C4-2B (cell line): ENCODE results near the gene PRPS1.

Experiments used
- H3K27ac ChIP-seq: fragments of 450-650 bp; 2 replicates; pipeline ENCODE4 v1.5.1; 2017
- ZFX ChIP-seq: fragments of 450-650 bp; IDR thresholded peaks from 2 replicates; pipeline ENCODE4 v1.6.1; 2017
- TF ChIP-seq, protein P1 (sequence below): fragments of 450-650 bp; conservative IDR thresholded peaks from 2 replicates; pipeline ENCODE4 v1.5.1; 2017; ENCODE audit warnings: mild to moderate bottlenecking

Gene PRPS1

DNA sequence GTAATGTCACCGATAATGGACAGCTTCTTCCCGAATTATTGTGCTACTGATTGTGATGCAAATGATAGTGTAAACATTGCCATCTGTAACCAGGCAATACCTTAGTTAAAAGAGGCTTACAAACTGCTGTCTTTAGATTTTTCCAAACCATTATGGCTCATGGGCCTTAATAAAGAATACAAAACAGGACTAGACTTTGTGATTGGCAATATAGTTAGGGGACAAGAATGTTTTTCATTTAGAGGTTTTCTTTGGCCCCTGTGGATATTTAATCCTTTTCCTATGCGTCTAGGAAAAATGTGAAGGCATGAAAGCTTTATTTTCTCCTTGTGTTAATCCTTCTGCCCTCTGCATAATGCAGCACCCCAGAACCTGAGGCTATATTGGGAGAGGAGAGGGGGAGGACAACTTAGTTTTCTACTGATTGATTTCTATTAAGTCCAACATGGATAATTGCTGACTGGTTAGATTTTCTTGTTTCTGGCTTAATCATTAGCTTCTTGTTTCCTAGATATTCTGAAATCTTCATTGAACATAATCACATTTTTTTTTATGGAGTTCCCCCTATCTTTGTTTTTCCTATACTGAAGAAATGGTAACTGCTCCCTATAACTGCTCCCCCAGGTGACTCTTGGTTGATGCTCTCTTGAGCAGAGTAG lies 1.9 kb downstream of the PRPS1 start:
- no peak overlapping the region for H3K27ac ChIP-seq
- TF ChIP-seq, protein P1, sequence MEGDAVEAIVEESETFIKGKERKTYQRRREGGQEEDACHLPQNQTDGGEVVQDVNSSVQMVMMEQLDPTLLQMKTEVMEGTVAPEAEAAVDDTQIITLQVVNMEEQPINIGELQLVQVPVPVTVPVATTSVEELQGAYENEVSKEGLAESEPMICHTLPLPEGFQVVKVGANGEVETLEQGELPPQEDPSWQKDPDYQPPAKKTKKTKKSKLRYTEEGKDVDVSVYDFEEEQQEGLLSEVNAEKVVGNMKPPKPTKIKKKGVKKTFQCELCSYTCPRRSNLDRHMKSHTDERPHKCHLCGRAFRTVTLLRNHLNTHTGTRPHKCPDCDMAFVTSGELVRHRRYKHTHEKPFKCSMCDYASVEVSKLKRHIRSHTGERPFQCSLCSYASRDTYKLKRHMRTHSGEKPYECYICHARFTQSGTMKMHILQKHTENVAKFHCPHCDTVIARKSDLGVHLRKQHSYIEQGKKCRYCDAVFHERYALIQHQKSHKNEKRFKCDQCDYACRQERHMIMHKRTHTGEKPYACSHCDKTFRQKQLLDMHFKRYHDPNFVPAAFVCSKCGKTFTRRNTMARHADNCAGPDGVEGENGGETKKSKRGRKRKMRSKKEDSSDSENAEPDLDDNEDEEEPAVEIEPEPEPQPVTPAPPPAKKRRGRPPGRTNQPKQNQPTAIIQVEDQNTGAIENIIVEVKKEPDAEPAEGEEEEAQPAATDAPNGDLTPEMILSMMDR: no peak
- TF ChIP-seq ZFX: no peak

DNA sequence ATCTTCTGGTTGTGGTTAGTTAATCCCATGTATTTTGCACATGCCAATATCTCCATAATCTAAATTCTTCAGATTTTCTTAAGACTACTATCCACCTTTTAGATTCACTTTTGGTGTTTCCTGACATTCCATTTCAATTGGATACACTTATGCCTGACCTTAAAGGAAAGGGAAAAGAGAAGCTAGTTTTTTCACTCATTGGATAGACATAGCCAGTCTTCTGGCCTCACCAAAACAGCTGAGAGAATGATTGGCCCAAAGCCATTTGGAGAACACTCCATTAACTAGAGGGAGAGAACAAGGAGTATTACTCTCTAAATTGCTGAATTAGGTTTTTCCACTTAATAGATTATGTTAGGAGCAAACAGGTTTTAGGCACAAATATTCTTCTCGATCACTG lies 4.0 kb downstream of the PRPS1 start:
- no peak for TF ChIP-seq ZFX
- TF ChIP-seq, protein P1: no peak
- H3K27ac ChIP-seq: no peak overlapping the region

DNA sequence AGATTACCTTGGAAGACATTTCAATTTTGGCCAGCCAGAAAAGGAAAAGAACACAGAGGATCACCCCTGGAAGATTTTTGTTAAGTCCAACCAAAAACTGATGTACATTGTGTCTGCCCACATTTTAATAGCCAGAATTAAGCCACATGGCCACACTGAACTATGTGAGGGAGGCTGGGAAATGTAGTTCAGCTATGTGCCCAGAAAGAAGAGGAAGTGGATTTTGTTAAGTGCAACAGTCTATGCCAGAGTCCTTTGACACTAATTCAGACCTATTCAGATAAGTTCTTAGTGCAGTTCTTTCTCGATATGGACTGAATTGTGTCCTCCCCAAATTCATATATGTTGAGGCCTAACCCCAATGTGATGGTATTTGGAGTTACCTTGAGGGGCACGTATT lies 18.4 kb downstream of the PRPS1 start:
- TF ChIP-seq, protein P1: no peak
- no peak for TF ChIP-seq ZFX
- H3K27ac ChIP-seq: no peak overlapping the region

DNA sequence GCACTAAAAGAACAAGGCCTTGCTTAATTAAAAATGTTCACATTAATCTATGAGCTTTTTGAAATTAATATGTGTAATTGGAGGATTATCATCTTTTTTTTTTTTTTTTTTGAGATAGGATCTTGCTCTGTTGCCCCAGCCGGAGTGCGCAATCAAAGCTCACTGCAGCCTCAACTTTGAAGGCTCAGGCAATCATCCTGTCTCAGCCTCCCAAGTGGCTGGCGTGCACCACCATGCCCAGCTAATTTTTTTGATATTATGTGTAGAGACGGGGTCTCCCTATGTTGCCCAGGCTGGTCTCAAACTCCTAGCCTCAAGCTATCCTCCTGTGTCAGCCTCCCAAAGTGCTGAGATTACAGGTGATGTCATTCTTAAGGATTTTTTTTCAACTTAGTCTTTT lies 20.0 kb downstream of the PRPS1 start:
- H3K27ac ChIP-seq: no peak overlapping the region
- TF ChIP-seq ZFX: no peak
- TF ChIP-seq, protein P1: no peak

DNA sequence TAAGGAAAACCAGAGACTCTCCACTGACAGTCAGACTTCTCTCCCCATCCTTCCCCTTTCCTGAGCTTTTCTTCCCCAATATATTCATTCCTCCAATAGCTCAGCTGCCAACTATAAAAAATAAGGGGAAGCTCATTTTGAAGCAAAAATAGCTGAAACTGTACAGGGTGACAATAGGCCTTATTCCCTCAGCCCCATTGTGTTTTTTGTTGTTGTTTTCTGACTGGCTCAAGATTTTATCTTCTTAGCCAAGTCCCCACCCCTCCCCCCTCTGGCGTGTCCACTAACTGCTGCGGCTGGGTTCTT lies 26.2 kb downstream of the PRPS1 start:
- TF ChIP-seq, protein P1: no peak
- no peak for TF ChIP-seq ZFX

DNA sequence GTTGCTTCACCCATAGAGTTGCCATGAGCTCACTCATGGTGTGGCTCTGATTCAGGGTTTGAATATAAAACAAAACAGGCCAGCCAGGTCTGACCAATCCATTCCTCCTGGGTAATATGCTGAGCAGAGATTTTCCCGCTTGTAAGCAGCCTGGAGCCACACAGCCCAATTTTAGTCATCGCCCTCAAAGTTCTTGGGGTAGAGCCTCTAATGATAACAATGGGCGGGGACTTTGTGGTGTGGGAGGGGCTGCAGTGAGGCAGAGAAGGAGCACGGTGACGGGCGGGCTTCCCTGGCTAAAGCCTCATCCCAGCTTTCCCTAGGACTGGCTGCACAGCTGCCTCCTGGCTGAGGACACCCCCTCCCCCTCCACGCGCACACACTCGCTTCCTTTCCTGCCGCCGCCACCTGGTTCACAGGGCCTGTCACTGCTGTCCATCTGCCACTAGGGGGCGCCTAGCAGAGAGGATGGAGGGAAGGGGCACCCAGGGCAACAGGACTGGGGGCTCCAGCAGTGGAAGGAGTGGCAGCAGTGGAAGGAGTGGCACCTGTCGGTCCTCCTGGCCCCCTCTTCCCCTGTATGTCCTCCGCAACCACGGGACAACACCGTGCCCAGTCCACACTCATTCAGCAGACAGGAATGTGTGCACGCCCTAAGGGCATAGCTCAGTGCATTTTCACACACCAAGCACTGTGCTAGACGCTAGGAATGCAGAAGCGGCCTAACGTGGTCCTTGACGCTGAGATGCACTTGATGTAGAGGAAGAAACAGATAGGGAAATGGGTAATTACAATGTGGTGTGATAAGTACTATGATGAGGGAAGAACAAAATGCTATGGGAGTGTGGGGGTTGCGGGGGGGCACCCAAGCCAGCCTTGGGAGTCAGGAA lies 26.8 kb downstream of the PRPS1 start:
- H3K27ac ChIP-seq: 0 out of 2 replicates have a peak overlapping the region, but pooled peaks have one; percentile 18
- TF ChIP-seq ZFX: no peak
- TF ChIP-seq, protein P1: peak; percentile 69

More for the DNA sequence above, 26.2 kb downstream of the PRPS1 start:
- H3K27ac ChIP-seq: 0 out of 2 replicates have a peak overlapping the region, but pooled peaks have one; percentile 18

DNA sequence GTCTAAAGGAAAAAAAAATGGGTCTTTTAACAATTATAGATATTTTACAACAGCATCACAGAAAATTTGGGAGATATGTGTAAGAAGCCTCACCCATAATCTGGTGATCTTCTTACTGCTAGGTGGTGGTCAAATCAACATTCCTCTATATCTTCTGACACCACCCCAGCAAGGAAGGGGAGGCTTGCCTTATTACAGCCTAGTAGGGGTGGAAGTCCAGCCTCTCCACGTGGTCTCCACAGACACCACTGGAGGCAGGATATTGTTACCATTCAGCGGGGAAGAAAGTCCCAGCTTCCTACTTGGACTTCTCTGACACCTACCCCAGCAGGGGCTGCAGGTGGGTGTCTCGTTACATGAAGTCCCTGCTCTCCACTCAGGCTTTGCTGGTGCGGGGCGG lies 28.7 kb downstream of the PRPS1 start:
- TF ChIP-seq, protein P1: no peak
- TF ChIP-seq ZFX: no peak

More for the DNA sequence above, 28.7 kb downstream of the PRPS1 start:
- H3K27ac ChIP-seq: no peak overlapping the region
